ENCODE measurements around the gene ITK.
"Not testable (repeated sequence)": the region's sequence is repeated elsewhere in the genome, so short reads cannot be mapped to it uniquely, and the experiment has no call there.

Gene ITK

DNA sequence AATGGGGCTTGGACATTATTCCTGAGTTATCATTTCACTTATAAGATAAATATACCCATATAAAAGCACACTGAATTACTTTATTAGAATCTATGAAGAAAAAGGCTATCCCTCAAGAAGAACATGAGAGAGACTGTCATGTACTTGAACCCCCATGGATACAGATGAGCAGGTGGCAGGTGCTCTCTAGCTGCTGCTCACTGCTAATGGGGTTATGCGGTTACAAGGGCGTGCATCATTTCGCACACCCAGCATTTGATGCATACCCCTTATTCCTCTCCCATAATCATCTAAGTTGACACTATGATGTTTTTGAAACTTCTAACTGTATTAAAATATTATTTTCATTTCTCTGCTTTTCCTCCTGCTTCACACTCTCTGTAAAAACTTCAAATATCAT lies 16.4 kb downstream of the ITK start:
- TF ChIP-seq, protein P1, sequence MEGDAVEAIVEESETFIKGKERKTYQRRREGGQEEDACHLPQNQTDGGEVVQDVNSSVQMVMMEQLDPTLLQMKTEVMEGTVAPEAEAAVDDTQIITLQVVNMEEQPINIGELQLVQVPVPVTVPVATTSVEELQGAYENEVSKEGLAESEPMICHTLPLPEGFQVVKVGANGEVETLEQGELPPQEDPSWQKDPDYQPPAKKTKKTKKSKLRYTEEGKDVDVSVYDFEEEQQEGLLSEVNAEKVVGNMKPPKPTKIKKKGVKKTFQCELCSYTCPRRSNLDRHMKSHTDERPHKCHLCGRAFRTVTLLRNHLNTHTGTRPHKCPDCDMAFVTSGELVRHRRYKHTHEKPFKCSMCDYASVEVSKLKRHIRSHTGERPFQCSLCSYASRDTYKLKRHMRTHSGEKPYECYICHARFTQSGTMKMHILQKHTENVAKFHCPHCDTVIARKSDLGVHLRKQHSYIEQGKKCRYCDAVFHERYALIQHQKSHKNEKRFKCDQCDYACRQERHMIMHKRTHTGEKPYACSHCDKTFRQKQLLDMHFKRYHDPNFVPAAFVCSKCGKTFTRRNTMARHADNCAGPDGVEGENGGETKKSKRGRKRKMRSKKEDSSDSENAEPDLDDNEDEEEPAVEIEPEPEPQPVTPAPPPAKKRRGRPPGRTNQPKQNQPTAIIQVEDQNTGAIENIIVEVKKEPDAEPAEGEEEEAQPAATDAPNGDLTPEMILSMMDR (IDR thresholded peaks at IDR 0.05; ENCODE audit: insufficient read depth, low read length, missing control alignments): no peak
- ChIA-PET POLR2A (no interaction called here), CTCF (no interaction called here)
- no peak overlapping the region for H3K4me3 ChIP-seq (ENCODE audit: low read depth, low read length)
- DNase-seq (ENCODE audit: low read depth, low spot score): no peak

DNA sequence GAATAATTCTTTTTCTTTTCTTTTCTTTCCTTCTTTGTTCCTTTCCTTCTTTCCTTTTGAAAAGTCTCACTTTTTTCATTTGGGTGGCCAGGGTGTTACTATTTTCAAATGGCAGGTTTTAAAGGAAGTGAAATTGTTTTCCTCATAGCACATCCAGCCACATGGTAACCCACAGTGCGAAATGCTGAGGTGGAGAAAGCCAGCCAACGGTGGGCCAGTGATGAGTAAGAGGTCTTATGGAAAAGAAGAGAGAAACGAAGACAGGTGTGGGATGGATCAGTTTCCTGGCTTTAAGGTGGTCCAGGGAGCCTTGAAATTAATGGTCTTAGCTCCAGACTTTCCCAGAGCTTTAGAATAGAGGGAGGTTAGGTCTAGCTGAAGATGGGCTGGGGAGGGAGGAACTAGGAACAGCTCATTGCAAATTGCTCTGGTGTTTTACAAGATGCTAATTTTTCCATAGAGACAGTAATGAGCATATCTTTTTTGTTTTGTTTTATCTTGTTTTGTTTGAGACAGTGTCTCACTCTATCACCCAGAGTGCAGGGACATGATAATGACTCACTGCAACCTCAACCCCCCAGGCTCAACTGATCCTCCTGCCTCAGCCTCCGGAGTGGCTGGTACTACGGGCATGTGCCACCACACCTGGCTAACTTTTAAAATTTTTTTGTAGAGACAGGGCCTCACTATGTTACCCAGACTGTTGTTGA lies 17.8 kb downstream of the ITK start:
- no peak for DNase-seq (ENCODE audit: low read depth, low spot score)
- ChIA-PET CTCF (no interaction called here), POLR2A (no interaction called here)
- no peak overlapping the region for H3K4me3 ChIP-seq (ENCODE audit: low read depth, low read length)
- TF ChIP-seq, protein P1 (IDR thresholded peaks at IDR 0.05; ENCODE audit: insufficient read depth, low read length, missing control alignments): no peak

DNA sequence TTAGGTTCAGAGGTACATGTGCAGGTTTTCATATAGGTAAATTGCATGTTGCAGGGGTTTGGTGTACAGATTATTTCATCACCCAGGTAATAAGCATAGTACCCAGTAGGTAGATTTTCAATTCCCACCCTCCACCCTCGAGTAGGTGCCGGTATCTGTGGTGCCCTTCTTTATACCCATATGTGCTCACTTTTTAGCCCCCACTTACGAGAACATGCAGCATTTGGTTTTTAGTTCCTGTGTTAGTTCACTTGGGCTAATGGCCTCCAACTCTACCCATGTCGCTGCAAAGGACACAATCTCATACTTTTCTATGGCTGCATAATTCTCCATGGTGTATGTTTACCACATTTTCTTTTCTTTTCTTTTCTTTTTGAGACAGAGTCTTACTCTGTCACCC lies 21.2 kb downstream of the ITK start:
- CTCF ChIA-PET: no interaction called here
- TF ChIP-seq, protein P1 (IDR thresholded peaks at IDR 0.05; ENCODE audit: insufficient read depth, low read length, missing control alignments): no peak
- no peak for DNase-seq (ENCODE audit: low read depth, low spot score)
- no peak overlapping the region for H3K4me3 ChIP-seq (ENCODE audit: low read depth, low read length)
- POLR2A ChIA-PET: no interaction called here

DNA sequence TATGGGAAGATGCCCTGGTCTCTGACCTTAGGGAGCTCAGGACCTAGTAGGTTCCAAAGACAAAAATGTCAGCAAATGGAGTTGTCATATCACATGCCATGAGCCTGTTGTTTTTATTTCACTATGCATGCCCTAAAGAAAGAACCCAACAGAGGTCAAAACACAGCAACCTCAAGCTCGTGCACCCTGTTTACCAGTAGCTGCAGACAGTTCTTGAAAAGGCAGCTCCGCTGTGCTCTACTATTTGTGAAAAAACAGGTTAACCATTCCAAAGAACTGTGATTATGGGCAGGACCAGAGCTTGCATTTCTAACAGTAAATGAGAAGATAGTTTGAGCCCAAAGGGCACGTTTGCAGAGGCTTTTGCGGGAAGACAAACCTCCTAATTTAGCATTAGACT lies 22.8 kb downstream of the ITK start:
- no peak overlapping the region for H3K4me3 ChIP-seq (ENCODE audit: low read depth, low read length)
- TF ChIP-seq, protein P1 (IDR thresholded peaks at IDR 0.05; ENCODE audit: insufficient read depth, low read length, missing control alignments): no peak
- no peak for DNase-seq (ENCODE audit: low read depth, low spot score)
- ChIA-PET POLR2A (no interaction called here), CTCF (no interaction called here)

DNA sequence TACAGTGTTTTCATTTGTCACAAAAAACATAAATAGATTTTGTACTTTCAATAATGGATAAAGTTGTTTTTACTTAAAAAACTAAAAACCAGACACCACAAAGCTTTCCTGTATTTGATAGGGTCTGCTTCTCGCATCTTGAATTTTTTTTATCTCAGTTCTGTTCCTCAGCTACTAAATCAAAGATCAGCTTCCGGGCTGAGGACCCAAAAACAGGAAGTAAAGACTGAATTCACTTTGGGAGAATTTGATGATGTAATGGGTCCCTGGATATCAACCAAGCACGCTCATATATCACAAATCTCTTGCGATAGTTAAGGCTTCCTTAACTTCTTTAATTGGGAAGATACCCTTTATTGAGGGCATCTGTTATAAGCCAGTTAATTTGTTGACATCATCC lies 24.1 kb downstream of the ITK start:
- ChIA-PET CTCF (no interaction called here), POLR2A (no interaction called here)
- DNase-seq (ENCODE audit: low read depth, low spot score): no peak
- no peak overlapping the region for H3K4me3 ChIP-seq (ENCODE audit: low read depth, low read length)
- TF ChIP-seq, protein P1 (IDR thresholded peaks at IDR 0.05; ENCODE audit: insufficient read depth, low read length, missing control alignments): no peak

DNA sequence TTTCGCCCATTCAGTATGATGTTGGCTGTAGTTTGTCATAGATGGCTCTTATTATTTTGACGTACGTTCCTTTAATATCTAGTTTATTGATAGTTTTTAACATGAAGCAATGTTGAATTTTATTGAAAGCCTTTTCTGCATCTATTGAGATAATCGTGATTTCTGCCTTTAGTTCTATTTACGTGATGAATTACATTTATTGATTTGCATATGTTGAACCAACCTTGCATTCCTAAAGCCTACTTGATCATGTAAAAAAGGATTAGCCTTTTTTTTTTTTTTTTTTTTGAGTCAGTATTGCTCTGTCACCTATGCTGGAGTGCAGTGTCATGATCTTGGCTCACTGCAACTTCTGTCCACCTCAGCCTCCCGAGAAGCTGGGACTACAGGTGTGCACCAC lies 25.1 kb downstream of the ITK start:
- ChIA-PET CTCF (no interaction called here), POLR2A (no interaction called here)
- TF ChIP-seq, protein P1 (IDR thresholded peaks at IDR 0.05; ENCODE audit: insufficient read depth, low read length, missing control alignments): no peak
- no peak overlapping the region for H3K4me3 ChIP-seq (ENCODE audit: low read depth, low read length)
- DNase-seq (ENCODE audit: low read depth, low spot score): no peak

DNA sequence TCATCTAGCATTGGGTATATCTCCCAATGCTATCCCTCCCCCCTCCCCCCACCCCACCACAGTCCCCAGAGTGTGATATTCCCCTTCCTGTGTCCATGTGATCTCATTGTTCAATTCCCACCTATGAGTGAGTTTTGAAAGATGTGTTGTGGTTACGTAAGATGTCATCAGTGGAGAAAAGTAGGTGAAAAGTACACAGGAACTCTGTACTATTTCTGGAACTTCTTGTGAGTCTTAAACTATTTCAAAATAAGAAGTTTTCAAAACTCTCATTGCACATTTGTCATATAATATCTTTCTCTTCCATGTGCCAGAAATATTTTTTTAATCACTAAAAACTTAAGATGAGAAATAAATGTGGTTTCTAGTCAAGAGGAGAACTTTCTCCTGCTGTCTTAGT lies 30.0 kb downstream of the ITK start:
- POLR2A ChIA-PET; H3K4me3 ChIP-seq (ENCODE audit: low read depth, low read length); DNase-seq (ENCODE audit: low read depth, low spot score); CTCF ChIA-PET: not testable (repeated sequence)
